Brain microvascular endothelial cell (primary cell): ENCODE measurements around the gene B3GNT5.

Experiments used
- DNase-seq: peaks from one replicate; pipeline ENCODE4 v3.0.0-alpha.2; 2020
- H3K27ac ChIP-seq: fragments of 250-450 bp; sonication (Bioruptor Pico); 2 replicates; pipeline ENCODE4 v1.5.1; 2020; ENCODE audit warnings: mild to moderate bottlenecking, moderate library complexity
- H3K27me3 ChIP-seq: fragments of 250-450 bp; sonication (Bioruptor Pico); replicated peaks from 2 replicates; pipeline ENCODE4 v1.5.1; 2020; ENCODE audit warnings: mild to moderate bottlenecking
- H3K36me3 ChIP-seq: fragments of 250-450 bp; sonication (Bioruptor Pico); replicated peaks from 2 replicates; pipeline ENCODE4 v1.5.1; 2020; ENCODE audit warnings: mild to moderate bottlenecking
- H3K4me3 ChIP-seq: 2 replicates; pipeline ENCODE4 v1.5.1; 2011; ENCODE audit warnings: low read depth, mild to moderate bottlenecking, control low read depth, low read length, moderate library complexity
- CTCF ChIP-seq: IDR thresholded peaks from 2 replicates; pipeline ENCODE4 v1.5.1; 2011; ENCODE audit warnings: low read depth, mild to moderate bottlenecking, moderate library complexity, low read length, control low read depth, inconsistent platforms; ENCODE audit errors: missing control alignments
- in situ Hi-C: cut with HindIII; loops from 2 replicates; pipeline ENCODE4 v1.10.0; 2017; ENCODE audit warnings: low sequenced_read_pairs, low pct_ligation_motif_present

The B3GNT5 gene

GRCh38 chr3:183308751-183309150 lies 55.7 kb downstream of the B3GNT5 start:
- in situ Hi-C loops, result no loop called here
- Histone ChIP-seq H3K27ac (no peak overlapping the region), H3K4me3 (no peak overlapping the region), H3K36me3 (no peaks in the 10 kb centered on the region), H3K27me3 (no peaks in the 10 kb centered on the region)
- no peak for TF ChIP-seq CTCF
- no peak for DNase-seq

GRCh38 chr3:183309276-183309675 lies 56.2 kb downstream of the B3GNT5 start:
- in situ Hi-C loops, result no loop called here
- no peak overlapping the region for H3K4me3 ChIP-seq
- H3K27me3 ChIP-seq, result no peaks in the 10 kb centered on the region
- no peak overlapping the region for H3K27ac ChIP-seq
- no peaks in the 10 kb centered on the region for H3K36me3 ChIP-seq
- TF ChIP-seq CTCF, result no peak
- no peak for DNase-seq

- no peak overlapping the region for H3K27ac ChIP-seq
- H3K36me3 ChIP-seq, result no peaks in the 10 kb centered on the region
- TF ChIP-seq CTCF, result no peak
- in situ Hi-C loops, result no loop called here
- no peak for DNase-seq
- no peaks in the 10 kb centered on the region for H3K27me3 ChIP-seq
- no peak overlapping the region for H3K4me3 ChIP-seq
Observed at GRCh38 chr3:183310936-183311335, 57.9 kb downstream of the B3GNT5 start.

- TF ChIP-seq CTCF, result no peak
Observed at GRCh38 chr3:183312433-183312832, 59.4 kb downstream of the B3GNT5 start.

GRCh38 chr3:183313351-183313750 lies 60.3 kb downstream of the B3GNT5 start:
- no peaks in the 10 kb centered on the region for H3K27me3 ChIP-seq
- H3K27ac ChIP-seq, result no peak overlapping the region
- H3K4me3 ChIP-seq, result no peak overlapping the region
- DNase-seq, result no peak
- H3K36me3 ChIP-seq, result no peaks in the 10 kb centered on the region
- in situ Hi-C loops, result no loop called here
- TF ChIP-seq CTCF, result no peak

More at GRCh38 chr3:183312433-183312832, 59.4 kb downstream of the B3GNT5 start:
- Histone ChIP-seq H3K36me3 (no peaks in the 10 kb centered on the region), H3K4me3 (no peak overlapping the region), H3K27ac (no peak overlapping the region), H3K27me3 (no peaks in the 10 kb centered on the region)
- DNase-seq, result no peak
- in situ Hi-C loops, result no loop called here

GRCh38 chr3:183313764-183314163 lies 60.7 kb downstream of the B3GNT5 start:
- H3K27ac ChIP-seq, result no peak overlapping the region
- no peaks in the 10 kb centered on the region for H3K36me3 ChIP-seq
- no peak for TF ChIP-seq CTCF
- in situ Hi-C loops, result no loop called here
- no peak for DNase-seq
- H3K4me3 ChIP-seq, result no peak overlapping the region
- no peaks in the 10 kb centered on the region for H3K27me3 ChIP-seq
